HG03196 (cell line): Measurements from ENCODE around the gene TEP1.
A peak's percentile ranks its signal among the peaks of the same experiment; 100 is the strongest.
"Not testable (repeated sequence)": the region's sequence is repeated elsewhere in the genome, so short reads cannot be mapped to it uniquely, and the experiment has no call there.

Source experiments
- ATAC-seq: cut with Tn5 transposase; IDR thresholded peaks from one replicate; pipeline ENCODE4 v1.9.1; 2021; ENCODE audit not compliant: unreplicated experiment

The TEP1 gene

DNA sequence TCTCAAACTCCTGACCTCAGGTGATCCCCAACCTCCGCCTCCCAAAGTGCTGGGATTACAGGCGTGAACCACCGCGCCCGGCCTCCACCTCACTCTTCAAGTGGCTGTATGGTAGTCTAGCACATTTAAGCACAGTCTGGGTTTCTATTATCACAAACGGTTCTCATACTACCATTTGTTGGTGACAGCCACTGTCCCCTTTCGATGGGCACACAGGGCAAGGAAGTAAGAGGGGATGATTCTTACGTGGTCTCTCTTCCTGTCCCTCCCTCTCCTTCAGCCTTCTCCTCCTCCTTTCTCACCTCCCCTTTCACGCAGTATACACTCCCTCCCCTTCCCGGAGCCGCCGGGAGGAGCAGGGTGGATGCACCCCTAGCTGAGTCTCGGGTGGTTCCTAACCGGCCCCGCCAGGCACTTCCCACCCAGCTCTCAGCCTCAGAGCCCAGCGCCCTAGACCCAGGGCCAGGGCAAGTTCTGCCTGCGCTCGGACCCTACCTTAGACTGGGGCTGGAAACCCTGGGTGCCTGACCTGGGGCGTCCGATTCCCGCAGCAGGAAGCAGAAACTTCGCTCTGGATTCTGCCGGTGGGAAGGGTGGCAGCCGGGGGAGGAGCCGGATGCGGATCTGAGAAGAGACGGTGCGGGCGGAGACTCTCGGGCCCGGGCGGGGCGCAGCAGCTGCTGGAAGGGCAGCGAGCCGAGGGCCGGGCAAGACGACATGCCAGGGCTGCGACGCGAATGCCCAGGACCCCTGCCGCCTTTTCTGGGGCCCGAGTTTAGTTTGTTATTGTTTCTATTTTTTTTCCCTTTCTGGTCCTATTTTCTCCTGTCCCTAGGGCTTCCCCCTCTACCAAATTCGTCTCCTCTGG is at the start of gene TEP1:
TEP1 (minus strand) TSS at position 626 of the 868 bp plus-strand sequence. CDS start 5,062 bp downstream, outside the sequence.
- peak; percentile 69 for ATAC-seq

DNA sequence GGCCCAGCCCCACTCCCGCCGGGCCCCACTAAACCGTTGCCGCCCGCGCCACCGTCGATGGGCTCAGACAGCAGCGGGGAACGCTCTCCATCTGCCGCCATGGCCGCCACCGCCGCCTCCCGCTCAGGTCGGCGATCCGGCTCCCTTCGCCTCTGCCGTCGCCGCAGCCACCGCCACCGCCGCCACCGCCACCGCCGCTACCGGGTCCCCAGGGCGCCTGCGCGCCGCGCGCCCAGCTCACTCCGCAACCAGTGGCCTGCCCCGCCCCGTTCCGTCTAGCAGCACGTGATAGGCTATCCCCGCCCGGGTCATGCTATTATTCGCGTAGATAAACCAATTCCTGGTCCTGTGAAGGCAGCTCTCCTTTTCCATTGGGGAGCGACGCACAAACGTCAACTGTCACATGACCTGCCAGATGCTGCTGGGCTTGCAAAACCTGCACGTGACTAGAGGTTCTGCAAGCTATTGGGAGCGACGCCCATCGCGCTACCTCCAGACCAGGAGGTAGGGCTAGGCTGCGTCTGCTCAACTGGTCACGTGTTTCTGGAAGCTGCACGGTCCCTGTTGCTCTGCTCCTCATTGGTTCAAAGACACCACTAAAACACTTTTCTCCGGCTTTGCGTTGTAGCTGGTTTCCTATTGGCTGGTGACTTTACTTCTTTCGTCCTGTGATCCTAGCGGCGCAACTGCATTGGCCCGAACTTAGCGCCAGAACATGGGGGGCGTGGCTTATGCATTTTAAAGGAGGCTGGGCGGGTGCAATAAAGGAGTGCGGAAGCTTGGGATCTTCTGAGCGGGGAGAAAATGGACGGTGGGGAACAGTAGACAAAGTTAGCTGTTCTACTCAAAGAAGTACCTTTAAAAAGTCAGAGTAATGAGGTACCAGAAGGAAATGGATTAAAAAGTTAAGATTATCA is 48.2 kb upstream of the TEP1 start, which contains the start of gene PIP4P1:
PIP4P1 (minus strand) TSS at position 210 of the 917 bp plus-strand sequence; CDS start at position 101, 109 bp downstream.
- peak; percentile 94 for ATAC-seq

GRCh38 chr14:20460458-20461224 is 47.3 kb upstream of the TEP1 start:
- ATAC-seq = peak; percentile 8

GRCh38 chr14:20458031-20458789 is 44.9 kb upstream of the TEP1 start:
- no peak for ATAC-seq

- no peak for ATAC-seq
These were observed 43.7 kb upstream of the TEP1 start for GRCh38 chr14:20456971-20457370.

DNA sequence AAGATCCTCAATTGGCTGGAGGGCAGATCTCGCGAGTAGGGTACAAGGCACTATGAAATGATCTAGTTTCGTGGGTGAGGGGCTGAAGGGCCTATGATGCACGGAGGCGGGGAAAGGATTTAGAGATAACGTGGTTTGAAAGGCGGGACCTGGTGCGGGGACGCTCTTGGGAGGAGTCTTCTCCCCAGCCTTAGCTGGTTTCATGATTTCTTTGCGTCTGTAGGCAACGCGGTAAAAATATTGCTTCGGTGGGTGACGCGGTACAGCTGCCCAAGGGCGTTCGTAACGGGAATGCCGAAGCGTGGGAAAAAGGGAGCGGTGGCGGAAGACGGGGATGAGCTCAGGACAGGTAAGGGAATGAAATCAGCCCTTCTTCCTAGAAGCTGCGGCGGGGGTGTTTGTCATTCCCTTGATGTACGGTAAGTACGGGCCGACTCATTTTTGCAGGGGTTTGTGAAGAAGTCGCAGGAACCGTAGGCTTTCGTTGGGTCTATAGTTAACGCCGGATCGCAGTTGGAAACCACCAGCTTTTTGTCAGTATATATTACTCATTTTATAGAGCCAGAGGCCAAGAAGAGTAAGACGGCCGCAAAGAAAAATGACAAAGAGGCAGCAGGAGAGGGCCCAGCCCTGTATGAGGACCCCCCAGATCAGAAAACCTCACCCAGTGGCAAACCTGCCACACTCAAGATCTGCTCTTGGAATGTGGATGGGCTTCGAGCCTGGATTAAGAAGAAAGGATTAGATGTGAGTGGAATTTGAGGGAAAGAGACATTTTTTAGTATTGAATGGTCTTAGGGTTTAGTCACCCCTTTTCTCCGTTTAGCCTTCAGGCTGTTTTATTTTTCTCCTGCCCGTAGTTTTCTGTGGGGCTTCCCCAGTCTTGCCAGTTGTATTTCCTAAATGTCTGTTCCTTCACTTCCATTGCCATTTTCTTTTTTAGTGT is 42.3 kb upstream of the TEP1 start:
- peak; percentile 35 for ATAC-seq

- peak; percentile 87 for ATAC-seq
These were observed 41.4 kb upstream of the TEP1 start, which contains the start of the genes APEX1 and OSGEP for GRCh38 chr14:20454516-20455354. TSS of gene APEX1 (plus strand) at chr14:20455226. CDS start at chr14:20455646, 420 bp downstream. TSS of gene OSGEP (minus strand) at chr14:20454812. CDS start at chr14:20454683, 129 bp downstream.

DNA sequence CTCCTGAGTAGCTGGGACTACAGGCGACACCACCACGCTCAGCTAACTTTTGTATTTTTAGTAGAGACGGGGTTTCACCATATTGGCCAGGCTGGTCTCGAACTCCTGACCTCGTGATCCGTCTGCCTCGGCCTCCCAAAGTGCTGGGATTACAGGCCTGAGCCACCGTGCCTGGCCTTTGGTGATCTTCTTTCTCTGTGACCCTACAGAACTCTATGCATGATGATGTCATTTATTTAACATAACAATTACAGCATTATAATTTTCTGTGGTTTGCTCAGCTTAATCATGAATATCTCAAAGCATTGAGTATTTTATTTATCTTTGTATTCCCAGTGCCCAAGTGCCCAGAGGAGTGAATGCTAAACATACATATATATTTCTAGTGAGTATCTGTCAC is 39.5 kb upstream of the TEP1 start:
- not testable (repeated sequence) for ATAC-seq

DNA sequence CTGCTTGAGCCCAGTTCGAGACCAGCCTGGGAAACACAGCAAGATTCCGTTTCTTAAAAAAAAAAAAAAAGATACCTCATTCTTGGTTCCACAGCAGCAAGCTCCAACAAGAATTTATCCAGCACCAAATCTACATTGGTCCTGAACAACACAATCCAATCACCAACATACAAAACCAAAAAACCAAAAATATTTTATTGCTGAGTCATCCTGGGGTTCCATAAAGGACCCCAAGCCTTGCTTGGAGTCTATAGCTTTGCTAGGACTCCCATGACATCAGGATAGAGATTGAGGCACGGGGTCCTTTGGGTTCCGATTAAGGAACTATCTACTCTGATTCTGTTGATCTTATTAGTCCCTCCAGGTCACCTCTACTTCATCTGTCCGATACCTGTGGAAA is 33.6 kb upstream of the TEP1 start:
- ATAC-seq = no peak

GRCh38 chr14:20443650-20444049 is 30.3 kb upstream of the TEP1 start:
- not testable (repeated sequence) for ATAC-seq

DNA sequence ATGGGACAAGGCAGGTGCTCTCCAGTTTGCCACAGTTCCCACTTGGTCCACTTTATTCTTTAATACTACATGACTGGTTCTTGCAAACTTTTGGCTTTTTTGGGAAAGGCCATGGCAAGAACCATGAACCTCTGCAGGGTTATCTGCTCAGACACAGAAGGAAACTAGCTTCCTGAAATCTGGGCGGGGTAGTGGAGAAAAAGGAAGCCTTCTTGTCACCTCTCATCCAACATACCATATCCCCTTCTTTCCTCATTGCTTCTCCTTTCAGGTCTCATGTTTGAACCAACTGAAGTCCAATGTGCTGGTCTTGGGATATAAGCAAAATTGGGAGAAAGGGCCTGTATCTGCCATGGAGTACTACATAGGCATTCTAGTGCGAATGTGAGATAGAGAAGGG is 28.2 kb upstream of the TEP1 start:
- ATAC-seq = no peak

DNA sequence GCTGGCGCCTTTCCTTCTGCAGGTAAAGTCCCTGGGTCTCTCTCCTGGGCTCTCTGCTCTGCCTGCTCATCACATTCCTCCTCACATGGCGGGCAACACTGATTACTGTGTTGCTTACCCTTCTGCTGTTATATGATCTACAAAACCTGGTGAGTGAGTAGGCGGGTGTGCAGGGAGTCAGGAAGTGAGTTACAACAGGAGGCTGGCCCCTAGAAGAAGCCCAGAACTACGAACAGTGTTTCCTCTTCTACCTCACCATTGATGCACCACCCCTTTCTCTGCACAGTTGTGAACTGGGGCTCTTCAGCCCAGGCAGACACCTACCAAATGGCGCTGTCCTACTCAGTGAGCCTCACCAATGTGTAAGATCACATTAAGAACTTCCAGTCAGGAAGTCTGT is 27.6 kb upstream of the TEP1 start:
- no peak for ATAC-seq

- ATAC-seq = no peak
These were observed 27.2 kb upstream of the TEP1 start for GRCh38 chr14:20440465-20440864.

DNA sequence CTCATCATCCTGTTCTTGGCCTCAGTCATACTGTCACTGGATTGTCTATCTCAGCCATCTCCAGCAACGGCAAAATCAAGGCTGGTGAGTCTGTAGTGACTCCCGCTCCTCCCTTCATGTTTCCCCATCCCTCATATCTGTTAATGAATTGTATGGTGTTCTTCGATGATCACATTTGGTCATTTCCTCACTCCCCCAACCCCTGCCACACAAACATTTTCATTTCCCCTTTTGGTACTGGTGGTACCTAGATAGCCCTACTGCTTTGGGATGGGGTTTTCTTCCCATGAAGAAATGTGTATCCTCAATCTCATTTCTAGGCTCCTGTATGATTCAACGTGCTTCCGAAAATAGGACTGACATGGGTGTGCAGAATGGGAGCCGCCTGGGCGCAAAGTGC is 25.4 kb upstream of the TEP1 start:
- no peak for ATAC-seq

- ATAC-seq = no peak
These were observed 23.1 kb upstream of the TEP1 start for GRCh38 chr14:20436363-20436755.

GRCh38 chr14:20435582-20436362 is 22.5 kb upstream of the TEP1 start, which contains the start of gene KLHL33:
TSS of gene KLHL33 (minus strand) at chr14:20436166. CDS start at chr14:20435811, 355 bp downstream.
- no peak for ATAC-seq
